ENCODE measurements around the gene DRC1. TPM values are rescaled to one million over a fixed set of nuclear protein-coding genes. Genes with fewer than 3 reads are reported as not detected.

DRC1 gene
- total and polyA plus RNA-seq, 8 donors: 0.92 to 7.9 (median 4.5) TPM; not detected in 1

GRCh38 chr2:26483957-26484565, 82.3 kb downstream of the DRC1 start:
- TF ChIP-seq CTCF (IDR thresholded peaks at IDR 0.05): no peak
- DNase-seq (peak in 2 of 4 donors; percentile 62 to 77), ATAC-seq (no peak)
- no peak overlapping the region for H3K27ac ChIP-seq
- no peaks in the 10 kb centered on the region for H3K27me3 ChIP-seq
- H3K4me1 ChIP-seq: no peaks in the 10 kb centered on the region
- H3K36me3 ChIP-seq: no peaks in the 10 kb centered on the region
- no peak overlapping the region for H3K4me3 ChIP-seq
- intact Hi-C loops (cut with DNase I): no loop called here
- H3K9me3 ChIP-seq: no peaks in the 10 kb centered on the region

GRCh38 chr2:26484579-26484978, 82.9 kb downstream of the DRC1 start:
- H3K4me1 ChIP-seq: no peaks in the 10 kb centered on the region
- H3K36me3 ChIP-seq: no peaks in the 10 kb centered on the region

DNA sequence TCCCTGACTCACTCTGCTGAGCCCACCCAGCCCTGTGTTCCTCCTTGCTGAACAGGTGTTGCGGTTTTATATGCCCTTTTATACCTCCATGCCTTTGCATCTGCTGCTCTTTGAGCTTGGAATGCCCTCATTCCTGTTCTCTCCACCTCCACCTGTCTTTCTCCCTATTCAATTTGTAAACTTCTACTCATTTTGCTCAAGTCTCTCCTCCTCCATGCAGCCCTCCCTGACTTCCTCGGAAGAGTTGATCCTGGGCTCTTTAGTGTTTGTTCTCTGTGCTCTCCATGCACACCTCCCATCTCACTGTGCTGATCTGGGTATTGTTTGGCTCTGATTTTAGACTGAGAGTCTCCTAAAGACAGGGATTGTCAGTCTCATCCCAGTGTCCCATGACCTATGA, 83.4 kb downstream of the DRC1 start:
- no peak overlapping the region for H3K4me3 ChIP-seq
- H3K9me3 ChIP-seq: no peaks in the 10 kb centered on the region
- no peak for TF ChIP-seq CTCF (IDR thresholded peaks at IDR 0.05)
- H3K4me1 ChIP-seq: no peaks in the 10 kb centered on the region
- H3K27ac ChIP-seq: no peak overlapping the region
- intact Hi-C loops (cut with DNase I): no loop called here
- H3K27me3 ChIP-seq: no peaks in the 10 kb centered on the region
- ATAC-seq: no peak
- no peaks in the 10 kb centered on the region for H3K36me3 ChIP-seq
- no peak for DNase-seq

More at GRCh38 chr2:26484579-26484978, 82.9 kb downstream of the DRC1 start:
- Histone ChIP-seq H3K4me3 (no peak overlapping the region), H3K27me3 (no peaks in the 10 kb centered on the region), H3K9me3 (no peaks in the 10 kb centered on the region), H3K27ac (no peak overlapping the region)
- TF ChIP-seq CTCF (IDR thresholded peaks at IDR 0.05): no peak
- intact Hi-C loops (cut with DNase I): no loop called here
- ATAC-seq: no peak
- no peak for DNase-seq

GRCh38 chr2:26485725-26486418, 84.2 kb downstream of the DRC1 start:
- no peaks in the 10 kb centered on the region for H3K36me3 ChIP-seq
- H3K9me3 ChIP-seq: no peaks in the 10 kb centered on the region
- ATAC-seq: no peak
- no peaks in the 10 kb centered on the region for H3K27me3 ChIP-seq
- TF ChIP-seq CTCF (IDR thresholded peaks at IDR 0.05): no peak
- intact Hi-C loops (cut with DNase I): no loop called here
- H3K27ac ChIP-seq: no peak overlapping the region
- H3K4me1 ChIP-seq: no peaks in the 10 kb centered on the region
- no peak for DNase-seq
- no peak overlapping the region for H3K4me3 ChIP-seq

GRCh38 chr2:26486789-26487188, 85.1 kb downstream of the DRC1 start:
- H3K4me3 ChIP-seq: no peak overlapping the region
- TF ChIP-seq CTCF (IDR thresholded peaks at IDR 0.05): no peak
- H3K4me1 ChIP-seq: no peaks in the 10 kb centered on the region
- no peaks in the 10 kb centered on the region for H3K9me3 ChIP-seq
- ATAC-seq (no peak), DNase-seq (no peak)
- H3K27ac ChIP-seq: no peak overlapping the region
- no peaks in the 10 kb centered on the region for H3K36me3 ChIP-seq
- no peaks in the 10 kb centered on the region for H3K27me3 ChIP-seq
- intact Hi-C loops (cut with DNase I): no loop called here

Data from left lung (tissue), 10 donors.